HT-29 (cell line): ENCODE measurements around the gene SMIM45.

Experiments used
- DNase-seq: peaks from one replicate; pipeline ENCODE4 v3.0.0-alpha.2; 2015; ENCODE audit warnings: low spot score

SMIM45 gene

GRCh38 chr22:41951898-41952474, at the start of gene SMIM45:
Gene SMIM45 (plus strand): TSS chr22:41952150.
- DNase-seq = no peak

- DNase-seq = no peak
Observed at GRCh38 chr22:41902932-41903421, 49.0 kb upstream of the SMIM45 start.

DNA sequence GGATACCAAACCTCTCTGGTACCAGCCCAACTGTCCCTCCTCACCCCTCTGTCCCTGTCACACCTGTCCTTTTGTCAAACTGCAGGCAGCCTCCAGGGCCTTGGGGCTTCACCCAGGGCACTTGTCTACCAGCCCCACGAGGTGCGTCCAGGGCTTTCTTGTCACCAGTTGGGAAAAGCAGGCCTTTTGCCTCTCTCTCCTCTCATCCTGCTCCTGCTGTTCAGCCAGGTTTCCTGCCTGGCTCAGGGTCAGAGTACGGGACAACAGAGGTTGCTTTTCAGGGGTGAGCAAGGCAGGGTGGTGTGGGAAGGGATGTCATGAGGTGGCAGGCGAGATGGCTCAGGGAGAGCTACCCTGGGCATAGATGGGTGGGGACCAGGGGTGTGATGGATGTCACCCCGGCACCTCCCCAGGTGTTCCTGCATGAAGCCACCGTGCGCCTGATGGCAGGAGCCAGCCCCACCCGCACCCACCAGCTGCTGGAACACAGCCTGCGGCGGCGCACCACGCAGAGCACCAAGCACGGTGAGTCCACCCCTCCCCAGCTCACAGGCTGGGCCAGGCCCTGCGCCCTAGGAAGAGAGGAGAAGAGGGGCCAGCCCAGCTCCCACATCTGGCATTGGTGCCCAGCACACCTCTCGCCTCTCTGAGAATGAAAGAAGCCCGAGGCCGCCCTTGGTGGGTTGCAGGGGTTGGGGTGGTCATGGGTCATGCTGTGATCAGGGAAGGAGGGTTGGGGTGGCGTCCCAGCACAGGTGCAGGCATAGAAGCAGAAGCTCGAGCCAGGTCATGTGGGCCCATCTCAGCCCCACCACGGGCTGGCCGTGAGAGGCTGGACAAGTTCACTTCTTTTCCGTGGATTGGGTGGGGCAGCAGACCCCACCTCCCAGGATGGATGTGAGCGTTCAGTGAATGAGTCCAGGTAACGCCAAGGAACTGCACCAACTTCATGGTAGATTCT, 47.2 kb upstream of the SMIM45 start:
- no peak for DNase-seq

- no peak for DNase-seq
Observed at GRCh38 chr22:41905411-41906202, 46.3 kb upstream of the SMIM45 start.

DNA sequence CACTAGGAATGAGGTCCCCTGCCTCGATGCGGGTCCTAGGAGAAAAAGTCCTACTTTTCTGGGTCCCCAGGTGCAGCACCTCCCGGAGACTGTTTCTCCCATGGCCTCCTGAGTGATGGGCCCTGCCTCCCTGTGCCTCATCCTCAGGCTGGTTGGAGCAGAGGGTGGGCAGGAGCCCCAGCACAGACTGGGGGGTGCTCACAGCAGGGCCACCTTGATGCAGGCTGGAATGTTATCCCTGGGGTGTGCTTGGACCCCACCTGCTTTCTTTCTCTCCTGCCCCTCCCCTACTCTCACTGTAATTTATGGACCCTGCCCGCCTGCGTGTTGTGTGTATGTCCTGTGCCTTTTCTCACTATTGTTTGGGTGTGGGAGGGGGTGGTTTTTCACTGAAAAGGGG, 45.1 kb upstream of the SMIM45 start:
- no peak for DNase-seq

GRCh38 chr22:41907436-41908401, 44.2 kb upstream of the SMIM45 start:
- DNase-seq = no peak

DNA sequence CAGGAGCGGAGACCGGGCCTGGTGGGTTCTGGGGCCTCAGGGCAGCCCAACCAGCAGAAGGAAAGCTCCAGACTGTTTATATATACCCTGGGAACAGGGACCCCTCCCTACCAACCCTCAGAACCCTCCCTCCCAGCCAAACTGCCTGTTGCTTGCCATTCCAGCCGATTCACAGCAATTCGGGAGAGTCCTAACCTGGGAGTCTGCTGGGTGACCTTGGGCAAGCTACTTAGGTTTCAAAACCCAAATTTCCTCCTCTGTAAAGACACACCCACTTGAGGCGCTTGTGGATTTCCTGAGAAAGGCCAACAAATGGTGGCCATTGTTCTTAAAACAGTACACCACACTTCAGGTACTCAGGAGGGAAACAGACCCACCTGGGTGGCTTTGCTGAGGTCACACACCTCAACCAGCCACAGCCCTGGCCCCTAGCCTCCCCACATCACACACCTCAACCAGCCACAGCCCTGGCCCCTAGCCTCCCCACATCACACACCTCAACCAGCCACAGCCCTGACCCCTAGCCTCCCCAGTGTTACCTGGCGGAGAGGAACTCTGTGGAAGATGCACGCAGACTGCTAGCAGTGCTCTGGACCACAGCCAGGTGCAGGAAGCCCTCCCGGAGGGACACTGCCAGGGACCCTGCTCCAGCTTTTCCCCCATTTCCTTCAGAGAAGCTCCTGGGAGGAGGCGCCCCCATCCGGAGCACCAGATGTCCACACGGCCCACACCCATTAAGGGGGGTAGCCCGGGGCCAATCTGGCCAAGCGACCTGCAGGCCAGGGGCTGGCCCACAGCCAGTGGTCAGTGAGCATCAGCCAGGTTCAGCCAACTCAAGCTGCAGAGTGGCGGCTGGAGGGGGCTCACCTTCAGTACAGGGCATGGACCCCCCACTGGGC, 43.3 kb upstream of the SMIM45 start:
- DNase-seq = no peak

DNA sequence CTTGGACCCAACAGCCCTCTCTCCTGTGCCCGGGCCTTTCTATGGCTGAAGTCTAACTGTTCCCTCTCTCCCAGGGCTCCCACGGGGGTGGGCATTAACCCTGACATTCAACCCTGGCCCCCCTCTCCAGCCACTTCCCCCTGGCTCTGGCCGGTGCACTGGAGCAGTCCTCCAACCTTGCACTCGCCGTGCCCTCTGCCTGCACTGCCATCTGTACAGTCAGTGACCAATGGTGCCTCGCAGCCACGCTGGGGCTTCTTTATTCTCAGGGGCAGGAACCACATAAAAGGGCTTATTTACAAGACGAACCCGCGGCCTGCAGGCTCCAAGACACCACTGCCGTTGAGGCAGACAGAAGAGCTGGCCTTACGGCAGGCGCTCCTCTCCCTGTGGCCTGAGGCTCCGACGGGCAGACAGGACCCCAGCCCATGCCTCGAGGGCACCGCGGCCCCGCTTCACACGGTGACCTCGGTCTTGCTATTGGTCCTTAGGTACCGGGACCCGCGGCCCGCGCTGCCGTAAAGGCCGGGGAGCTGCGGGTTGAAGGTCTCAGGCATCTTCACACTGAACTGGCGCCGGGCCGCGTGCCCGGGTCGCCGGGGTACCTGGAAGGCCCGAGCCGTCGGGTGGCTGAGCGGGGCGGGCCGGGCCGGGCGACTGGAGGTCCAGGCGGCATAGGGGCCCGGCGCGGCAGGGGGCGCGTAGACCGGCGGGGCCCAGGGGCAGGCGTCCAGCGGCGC, 42.5 kb upstream of the SMIM45 start:
- no peak for DNase-seq

- no peak for DNase-seq
Observed at GRCh38 chr22:41910050-41911000, 41.6 kb upstream of the SMIM45 start.

- no peak for DNase-seq
Observed at GRCh38 chr22:41911001-41911611, 40.8 kb upstream of the SMIM45 start.

DNA sequence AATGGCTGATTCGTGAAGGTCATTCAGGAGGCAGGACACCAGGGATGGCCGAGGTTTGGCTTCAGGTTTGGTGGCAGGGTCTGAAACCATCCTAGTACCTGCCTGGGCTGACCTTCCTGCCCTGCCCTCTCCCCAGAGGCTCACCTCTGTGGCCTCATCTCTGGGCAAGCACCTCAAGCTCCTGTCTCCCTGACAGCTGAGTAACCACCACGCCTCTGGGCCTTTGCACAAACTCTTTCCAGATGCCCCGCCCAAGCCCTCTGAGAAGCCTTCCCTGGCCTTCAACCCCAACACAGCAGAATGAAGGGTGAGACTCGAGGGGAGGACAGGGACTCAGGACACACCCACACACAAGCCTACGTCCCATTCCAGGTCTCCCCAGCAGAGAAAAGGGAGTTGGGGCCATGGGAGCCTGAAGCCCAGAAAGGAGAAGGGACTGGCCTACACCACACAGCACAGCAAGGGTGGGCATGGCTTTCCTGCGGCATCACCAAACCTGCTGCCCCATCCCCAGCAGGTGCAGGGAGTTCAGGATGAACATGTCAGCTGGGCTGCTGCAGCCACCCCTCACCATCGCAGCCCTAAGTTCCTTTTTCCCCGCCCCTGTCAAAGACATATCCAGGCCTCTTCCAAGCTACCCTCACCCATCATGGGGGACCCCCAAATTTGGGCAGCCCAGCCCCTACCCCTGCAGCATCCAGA, 39.5 kb upstream of the SMIM45 start:
- DNase-seq = no peak

DNA sequence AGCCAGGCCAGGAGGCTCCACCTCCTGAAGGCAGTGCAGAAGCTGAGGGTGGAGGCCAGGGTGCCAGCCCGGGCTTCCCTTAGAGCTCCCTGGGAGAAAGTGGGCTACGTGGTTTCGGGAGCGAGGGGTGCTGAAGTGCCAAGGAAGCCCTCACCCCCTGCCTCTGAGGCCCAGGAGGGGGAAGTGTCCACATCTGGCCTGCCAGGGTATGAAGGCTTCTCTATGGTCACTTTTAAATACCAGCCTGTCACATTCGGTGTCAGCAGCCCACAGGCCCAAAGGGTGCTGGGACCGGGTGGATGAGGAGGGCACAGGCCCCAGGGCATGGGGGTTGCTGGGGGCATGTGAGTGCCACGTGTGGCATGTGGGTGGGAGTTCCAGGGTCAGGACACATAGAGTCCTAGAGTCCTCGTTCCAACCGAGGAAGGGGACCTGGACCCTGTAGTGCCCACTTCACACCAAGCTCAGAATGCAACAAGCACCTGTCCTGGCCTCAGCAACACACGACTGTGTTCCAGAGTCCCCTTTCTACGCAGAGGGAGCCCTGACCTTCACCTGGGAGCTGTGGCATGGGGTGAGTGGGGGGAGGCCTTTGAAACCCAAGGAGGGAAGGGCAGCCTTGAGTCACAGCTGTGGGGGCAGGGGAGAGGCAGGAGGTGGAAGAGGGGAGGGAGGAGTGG, 38.8 kb upstream of the SMIM45 start:
- no peak for DNase-seq

- no peak for DNase-seq
Observed at GRCh38 chr22:41913842-41914534, 38.0 kb upstream of the SMIM45 start.

DNA sequence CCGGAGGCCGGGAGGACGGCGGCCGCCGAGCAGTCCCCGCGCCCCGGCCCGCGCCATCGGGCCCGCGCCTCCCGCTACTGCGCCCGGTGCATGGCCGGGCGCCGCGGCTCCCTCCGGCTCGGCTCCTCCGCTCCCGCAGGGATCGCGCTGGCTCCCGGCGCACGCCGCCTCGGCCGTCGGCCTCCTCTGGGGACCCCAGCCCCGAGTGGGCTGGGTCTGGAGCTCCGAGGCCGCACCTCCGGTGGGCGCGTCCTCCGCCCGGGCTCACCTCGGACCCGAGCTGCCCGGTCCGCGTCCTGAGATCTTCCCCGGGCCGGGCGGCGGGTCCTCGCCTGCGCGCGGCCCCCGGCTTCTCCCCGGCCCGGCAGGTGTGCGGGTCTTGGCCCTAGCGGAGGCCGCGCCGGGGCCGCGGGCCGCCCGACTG, 37.3 kb upstream of the SMIM45 start:
- no peak for DNase-seq

GRCh38 chr22:41915035-41915785, 36.7 kb upstream of the SMIM45 start, which contains the start of gene SHISA8:
Gene SHISA8 (minus strand): TSS chr22:41915074. CDS start chr22:41914667, 407 bp downstream.
- DNase-seq = no peak
